GOT3 (cell line): ENCODE data around the gene CHEK2.
A peak's percentile ranks its signal among the peaks of the same experiment; 100 is the strongest.
"Not testable (repeated sequence)": the region's sequence is repeated elsewhere in the genome, so short reads cannot be mapped to it uniquely, and the experiment has no call there.

Source experiments
- DNase-seq: peaks from one replicate; lab custom pipeline; 2025; ENCODE audit warnings: mixed read lengths; lab: John Stamatoyannopoulos, UW

The CHEK2 gene

DNA sequence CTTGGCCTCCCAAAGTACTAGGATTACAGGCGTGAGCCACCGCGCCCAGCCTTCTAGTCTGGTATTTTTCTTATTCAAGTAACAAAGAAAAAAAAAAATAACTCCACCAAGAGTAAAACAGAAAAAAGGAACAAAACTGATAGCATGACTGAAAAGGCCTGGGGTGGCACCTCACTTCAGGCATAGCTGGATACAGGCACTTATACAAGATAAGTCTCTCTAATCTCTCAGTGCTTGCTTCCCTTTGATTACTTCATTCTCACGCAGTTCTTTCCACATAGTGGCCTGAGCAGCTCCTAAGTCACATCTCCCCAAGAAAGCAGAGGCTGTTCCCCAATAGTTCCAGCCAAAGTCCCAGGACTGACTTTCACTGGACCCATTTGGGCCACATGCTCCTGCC lies 58.7 kb downstream of the CHEK2 start:
- not testable (repeated sequence) for DNase-seq

DNA sequence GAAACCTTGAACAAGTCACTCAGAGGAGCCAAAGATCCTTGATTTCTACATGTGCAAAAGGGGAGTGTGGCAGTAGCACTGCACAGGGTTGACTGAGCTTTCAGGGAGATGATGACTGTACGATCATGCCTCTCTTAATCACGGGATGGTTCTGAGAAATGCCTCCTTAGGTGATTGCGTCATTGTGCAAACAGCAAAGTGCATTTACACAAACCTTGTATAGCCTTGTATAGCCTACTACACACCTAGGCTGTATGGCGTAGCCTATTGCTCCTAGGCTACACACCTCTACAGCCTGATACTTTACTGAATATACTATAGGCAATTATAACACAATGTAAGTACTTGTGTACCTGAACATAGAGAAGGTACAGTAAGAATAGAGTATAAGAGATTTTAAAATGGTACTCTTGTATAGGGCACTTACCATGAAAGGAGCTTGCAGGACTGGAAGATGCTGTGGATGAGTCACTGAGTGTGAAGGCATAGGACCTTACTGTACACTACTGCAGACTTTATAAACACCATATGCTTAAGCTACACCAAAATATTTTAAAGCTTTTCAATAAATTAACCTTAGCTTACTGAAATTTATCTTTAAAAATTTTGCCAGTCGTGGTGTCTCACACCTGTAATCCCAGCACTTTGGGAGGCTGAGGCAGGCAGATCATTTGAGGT lies 60.7 kb downstream of the CHEK2 start:
- not testable (repeated sequence) for DNase-seq

DNA sequence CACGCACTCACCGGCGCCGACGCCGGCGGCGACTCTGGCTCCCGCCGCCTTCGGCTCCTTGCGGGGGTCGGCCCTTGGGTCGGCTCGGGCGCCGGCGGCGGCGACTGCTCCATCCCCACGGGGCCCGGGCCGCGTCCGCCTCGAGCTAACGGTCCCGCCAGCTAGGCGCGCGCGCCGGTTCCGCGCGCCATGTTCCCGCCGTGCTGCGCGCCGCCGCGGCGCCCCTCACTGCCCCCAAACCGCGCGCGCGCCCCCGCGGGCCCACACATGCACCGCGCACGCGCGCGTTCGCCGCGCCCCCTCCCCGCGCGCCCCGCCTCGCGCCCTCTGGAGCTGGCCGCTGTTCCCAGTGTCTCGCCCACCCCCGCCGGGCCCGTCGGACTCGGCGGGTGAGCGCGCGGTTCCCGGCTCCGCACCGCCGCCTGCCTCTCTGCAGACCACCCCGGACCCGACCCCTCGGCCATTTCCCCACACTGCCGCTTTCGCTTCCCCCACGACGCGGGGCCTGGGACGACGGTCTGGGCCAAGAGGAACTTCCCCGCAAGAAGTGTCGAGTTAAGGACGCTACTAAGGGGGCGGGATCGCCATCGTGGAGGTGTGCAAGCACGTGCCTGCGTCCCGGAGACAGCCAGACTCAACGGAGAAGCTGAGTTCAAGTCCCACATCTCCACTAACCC lies 61.9 kb downstream of the CHEK2 start, which contains the start of gene TTC28:
TSS of gene TTC28 (minus strand) at position 230 of the 677 bp plus-strand sequence. CDS start at position 113, 117 bp downstream.
- DNase-seq = peak; percentile 28

DNA sequence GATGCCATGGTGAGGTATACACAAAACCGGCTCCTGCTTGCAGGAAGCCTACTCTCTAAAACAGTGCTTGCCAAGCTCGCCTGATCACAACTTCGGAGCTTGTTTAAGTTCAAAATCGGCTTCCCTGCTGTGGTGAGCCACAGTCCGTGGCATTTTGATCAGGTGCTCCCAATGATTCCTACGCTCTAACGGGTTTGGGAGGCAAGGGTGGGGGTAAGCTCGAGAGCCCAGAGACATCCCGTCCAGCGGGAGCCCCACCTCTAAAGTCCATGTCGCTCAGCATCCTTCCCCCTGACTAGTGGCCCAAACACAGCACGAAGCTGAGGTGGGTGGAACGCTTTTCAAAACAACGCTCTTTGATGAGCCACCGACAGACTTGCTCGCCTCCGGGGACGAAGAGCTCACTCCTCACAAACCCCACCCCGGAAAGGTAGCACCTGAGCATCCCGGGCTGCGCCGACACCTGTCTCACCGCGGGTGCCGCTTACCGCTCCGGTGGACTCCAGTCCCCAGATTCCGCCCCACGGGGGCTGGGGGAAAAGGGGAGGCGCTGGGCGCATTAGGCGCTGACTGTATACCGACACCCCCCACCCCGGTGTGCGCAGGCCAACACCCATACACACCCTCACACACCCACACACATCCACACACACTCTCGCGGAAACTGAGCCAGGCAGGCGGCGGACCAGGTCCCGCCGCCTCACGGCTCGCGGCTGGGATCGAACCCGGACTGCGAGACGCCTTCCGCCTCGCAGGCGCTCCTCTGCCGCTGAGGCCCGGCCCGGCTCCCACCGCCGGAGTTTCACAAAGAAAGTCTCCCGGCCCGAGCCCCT lies 62.6 kb downstream of the CHEK2 start:
- DNase-seq = not testable (repeated sequence)

DNA sequence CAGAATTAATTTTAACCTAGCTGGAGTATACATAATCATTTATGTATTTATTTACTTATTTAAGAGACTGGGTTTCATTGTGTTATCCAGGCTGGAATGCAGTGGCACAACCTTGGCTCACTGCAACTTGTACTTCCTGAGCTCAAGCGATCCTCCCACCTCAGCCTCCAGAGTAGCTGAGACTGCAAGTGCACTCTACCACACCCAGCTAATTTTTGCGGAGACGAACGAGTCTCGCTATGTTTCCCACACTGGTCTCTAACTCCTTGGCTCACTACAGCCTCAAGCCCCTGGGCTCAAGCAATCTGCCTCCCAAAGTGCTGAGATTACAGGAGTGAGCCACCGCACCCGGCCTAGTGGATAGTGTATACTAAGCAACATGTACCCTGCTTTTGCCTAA lies 63.5 kb downstream of the CHEK2 start:
- DNase-seq = not testable (repeated sequence)

DNA sequence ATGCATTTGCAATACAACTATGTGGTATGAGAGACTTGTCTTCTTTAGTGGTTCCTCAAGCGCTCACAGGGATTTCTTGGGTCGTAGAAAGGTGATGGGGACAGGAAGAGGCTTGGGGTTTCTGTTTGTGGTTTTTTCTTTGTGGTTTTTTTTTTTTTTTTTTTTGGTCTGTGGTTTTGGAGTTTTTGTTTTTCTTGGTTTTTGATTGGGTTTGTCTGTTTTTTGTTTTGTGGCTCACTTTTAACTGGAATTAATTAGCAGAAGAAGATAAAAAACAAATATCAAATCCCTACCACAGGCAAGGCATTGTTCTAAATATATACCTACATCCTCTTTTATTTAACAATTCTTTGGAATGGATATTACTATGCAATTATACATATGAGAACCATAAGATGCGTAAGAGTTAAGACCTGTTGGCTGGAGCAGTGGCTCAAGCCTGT lies 67.5 kb downstream of the CHEK2 start:
- no peak for DNase-seq

DNA sequence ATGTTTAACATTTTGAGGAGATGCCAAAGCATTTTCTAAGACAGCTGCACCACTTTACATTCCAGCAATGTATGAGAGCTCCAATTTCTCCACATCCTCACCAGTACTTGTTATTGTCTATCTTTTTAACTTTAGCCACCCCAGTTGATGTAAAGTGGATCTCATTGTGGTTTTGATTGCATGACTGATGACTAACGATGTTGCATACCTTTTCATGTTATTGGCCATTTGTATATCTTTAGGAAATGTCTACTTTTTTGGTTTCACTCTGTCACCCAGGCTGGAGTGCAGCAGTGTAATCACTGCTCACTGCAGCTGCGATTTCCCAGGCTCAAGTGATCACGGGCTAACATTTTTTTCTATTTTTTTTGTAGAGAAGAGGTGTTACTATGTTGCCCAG lies 70.9 kb downstream of the CHEK2 start:
- no peak for DNase-seq

DNA sequence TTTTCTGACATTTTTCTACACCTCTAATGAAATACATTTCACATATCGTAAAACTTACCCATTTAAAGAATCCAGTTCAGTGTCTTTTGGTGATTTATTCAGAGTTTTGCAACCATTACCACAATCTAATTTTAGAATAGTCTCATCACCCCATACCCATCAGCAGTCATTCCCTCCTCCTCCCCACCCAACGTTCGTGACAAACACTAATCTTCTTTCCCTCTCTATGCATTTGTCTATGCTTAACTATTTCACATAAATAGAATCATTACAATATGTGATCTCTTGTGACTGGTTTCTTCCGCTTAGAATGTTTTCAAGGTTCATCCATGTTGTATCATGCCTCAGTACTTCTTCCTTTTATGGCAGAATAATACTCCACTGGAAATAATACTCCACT lies 71.5 kb downstream of the CHEK2 start:
- DNase-seq = no peak

DNA sequence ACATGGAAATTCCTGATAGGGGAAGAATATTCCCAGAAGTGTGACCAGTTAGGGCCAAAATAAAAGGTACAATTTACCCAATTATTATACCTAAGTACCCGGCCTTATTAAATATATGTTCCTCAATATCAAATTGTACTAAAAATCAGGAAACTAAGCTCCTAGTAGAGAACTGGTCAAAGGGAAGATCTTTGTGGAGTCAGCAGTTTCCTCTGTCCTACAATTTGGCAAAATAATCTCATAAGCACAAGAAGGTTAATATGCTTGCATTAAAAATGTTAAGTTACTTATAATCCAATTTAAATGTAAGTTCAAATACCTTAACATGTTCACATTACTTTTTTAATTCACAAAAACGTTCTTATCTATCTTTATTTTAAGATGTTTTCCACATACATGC lies 72.2 kb downstream of the CHEK2 start:
- DNase-seq = no peak

DNA sequence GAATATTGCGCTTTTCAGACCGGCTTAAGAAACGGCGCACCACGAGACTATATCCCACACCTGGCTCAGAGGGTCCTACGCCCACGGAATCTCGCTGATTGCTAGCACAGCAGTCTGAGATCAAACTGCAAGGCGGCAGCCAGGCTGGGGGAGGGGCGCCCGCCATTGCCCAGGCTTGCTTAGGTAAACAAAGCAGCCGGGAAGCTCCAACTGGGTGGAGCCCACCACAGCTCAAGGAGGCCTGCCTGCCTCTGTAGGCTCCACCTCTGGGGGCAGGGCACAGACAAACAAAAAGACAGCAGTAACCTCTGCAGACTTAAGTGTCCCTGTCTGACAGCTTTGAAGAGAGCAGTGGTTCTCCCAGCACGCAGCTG lies 78.1 kb downstream of the CHEK2 start:
- not testable (repeated sequence) for DNase-seq

DNA sequence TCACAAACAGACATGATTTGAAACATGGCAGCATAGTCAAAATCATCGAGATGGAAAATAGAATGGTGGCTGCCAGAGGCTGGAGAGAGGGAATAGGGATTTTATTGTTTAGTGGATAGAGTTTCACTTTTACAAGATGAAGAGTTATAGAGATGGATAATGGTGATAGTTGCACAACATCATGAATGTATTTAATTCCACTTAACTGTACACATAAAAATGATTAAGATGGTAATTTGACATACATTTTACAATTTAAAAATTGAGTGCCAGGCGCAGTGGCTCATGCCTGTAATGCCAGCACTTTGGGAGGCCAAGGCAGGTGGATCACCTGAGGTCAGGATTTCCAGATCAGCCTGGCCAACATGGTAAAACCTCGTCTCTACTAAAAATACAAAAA lies 83.2 kb downstream of the CHEK2 start:
- DNase-seq = no peak

DNA sequence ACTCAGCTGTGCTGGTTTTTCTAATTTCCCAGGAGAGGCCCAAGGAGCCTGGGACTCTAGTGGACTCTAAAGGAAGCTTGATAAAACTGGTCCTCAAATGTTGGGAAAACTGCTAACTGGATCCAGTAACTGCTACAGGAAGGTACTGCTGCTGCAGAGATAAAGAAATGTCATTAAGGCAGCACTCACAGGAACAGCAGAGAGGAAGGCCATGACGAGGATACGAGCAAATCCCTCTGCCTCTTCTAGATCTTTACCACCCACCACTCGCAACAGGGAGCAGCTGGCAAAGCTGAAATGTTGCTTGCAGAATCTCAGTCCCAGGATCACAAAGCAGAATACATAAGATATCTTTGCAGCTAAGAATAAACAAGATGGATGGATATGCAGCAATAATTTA lies 85.4 kb downstream of the CHEK2 start:
- DNase-seq = no peak

DNA sequence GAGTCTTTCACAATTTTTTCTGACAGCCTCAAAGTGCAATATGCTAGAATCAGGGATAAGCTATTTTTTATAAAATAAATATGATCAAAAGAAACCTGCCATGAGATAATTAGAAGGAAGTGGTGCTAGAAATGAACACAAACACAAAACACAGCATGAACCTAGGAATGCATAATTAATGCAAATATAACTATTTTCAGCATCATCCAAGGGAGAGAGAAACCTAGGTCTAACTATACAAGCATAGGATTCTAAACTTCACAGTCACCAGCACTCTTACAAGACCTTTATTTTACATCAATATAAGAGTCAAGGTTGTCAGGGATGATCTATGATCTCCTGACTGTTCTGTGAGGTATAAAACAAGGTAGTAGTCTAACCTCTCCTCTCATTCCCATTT lies 91.2 kb downstream of the CHEK2 start:
- DNase-seq = no peak

DNA sequence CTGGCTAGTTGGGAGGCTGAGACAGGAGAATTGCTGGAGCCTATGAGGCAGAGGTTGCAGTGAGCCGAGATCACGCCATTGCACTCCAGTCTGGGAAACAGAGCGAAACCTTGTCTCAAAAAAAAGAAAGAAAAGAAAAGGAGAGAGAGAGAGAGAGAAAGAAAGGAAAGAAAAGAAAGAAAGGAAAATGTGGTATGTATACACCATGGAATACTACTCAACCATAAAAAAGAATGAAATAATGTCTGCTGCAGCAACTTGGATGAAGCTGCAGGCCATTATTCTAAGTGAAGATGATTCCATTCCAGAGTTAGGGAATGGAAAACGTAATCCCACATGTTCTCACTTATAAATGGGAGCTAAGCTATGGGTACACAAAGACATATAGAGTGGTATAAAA lies 92.8 kb downstream of the CHEK2 start:
- DNase-seq = no peak

DNA sequence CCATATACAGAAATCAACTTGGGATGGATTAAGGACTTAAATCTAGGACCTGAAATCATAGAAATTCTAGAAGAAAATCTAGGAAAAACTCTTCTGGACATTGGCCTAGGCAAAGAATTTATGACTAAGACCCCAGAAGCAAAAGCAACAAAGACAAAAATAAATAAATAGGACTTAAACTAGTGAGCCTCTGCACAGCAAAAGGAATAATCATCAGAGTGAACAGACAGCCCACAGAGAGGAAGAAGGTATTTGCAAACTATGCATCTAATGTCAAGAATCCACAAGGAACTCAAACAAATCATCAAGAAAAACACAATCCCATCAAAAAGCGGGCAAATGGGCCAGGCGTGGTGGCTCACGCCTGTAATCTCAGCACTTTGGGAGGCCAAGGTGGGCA lies 94.4 kb downstream of the CHEK2 start:
- no peak for DNase-seq

DNA sequence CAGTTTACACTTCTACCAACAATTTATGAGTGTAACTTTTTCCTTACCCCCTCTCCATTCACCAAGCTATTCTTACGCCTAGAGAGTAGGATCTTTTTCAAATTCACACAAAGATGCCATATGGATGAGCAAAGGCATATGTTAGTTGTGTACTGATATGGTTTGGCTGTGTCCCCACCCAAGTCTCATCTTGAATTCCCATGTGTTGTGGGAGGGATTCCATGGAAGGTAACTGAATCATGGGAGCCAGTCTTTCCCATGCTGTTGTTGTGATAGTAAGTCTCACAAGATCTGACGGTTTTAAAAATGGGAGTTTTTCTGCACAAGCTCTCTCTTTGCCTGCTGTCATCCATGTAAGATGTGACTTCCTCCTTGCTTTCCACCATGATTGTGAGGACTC lies 102.3 kb downstream of the CHEK2 start:
- no peak for DNase-seq
